Globus pallidus (tissue), 1 donor: ENCODE results near the gene FXN.
"Not testable (repeated sequence)": the region's sequence is repeated elsewhere in the genome, so short reads cannot be mapped to it uniquely, and the experiment has no call there.

ENCODE experiments used
- DNase-seq: peaks from one replicate; pipeline ENCODE4 v3.0.0-alpha.2; 2015; ENCODE audit warnings: low spot score

The FXN gene

DNA sequence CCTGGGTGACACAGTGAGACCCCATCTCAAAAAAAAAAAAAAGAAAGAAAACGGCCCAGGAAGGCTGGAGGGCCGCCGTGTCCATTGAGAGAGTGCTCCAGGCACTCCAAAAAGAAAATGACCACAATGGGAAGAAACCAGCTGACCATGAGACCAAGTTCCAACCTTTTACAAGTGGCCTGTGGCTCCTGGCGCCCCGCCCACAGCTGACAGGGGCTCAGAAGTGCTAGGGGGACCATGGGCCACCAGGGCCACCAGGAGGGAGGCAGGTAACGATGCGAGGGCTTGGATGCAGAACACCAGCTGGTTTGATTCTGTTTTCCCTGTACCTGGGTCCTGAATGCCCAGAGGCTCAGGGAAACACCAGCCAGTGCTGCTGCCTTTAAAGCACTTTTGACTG lies 34.6 kb downstream of the FXN start:
- DNase-seq, result no peak

DNA sequence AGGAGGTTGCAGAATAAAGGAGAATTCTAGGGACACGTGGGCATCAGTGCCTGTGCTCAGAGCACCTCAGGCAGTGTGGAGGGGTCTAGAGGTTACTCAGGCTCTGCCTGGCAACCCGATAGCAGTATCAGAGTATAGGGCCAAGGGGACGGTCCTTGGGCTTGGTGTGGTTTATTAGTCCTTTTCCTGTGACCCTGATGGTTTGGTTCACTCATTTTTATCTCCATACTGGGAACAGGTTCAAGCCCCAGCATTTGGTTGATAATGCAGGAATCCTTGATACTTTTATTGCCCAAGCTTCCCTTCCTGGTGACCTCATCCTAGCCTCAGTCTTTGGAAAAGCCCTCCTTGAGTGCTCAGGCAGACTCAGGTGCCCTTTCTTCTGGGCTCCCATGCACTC lies 35.5 kb downstream of the FXN start:
- no peak for DNase-seq

DNA sequence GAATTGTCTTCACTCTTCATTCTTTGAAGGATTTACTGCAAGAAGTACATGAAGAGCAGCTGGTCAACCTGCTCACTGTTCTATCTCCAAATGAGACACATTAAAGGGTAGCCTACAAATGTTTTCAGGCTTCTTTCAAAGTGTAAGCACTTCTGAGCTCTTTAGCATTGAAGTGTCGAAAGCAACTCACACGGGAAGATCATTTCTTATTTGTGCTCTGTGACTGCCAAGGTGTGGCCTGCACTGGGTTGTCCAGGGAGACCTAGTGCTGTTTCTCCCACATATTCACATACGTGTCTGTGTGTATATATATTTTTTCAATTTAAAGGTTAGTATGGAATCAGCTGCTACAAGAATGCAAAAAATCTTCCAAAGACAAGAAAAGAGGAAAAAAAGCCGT lies 37.6 kb downstream of the FXN start:
- no peak for DNase-seq

DNA sequence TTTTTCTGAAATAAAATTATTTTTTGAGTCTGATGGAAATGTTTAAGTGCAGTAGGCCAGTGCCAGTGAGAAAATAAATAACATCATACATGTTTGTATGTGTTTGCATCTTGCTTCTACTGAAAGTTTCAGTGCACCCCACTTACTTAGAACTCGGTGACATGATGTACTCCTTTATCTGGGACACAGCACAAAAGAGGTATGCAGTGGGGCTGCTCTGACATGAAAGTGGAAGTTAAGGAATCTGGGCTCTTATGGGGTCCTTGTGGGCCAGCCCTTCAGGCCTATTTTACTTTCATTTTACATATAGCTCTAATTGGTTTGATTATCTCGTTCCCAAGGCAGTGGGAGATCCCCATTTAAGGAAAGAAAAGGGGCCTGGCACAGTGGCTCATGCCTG lies 39.2 kb downstream of the FXN start:
- no peak for DNase-seq

DNA sequence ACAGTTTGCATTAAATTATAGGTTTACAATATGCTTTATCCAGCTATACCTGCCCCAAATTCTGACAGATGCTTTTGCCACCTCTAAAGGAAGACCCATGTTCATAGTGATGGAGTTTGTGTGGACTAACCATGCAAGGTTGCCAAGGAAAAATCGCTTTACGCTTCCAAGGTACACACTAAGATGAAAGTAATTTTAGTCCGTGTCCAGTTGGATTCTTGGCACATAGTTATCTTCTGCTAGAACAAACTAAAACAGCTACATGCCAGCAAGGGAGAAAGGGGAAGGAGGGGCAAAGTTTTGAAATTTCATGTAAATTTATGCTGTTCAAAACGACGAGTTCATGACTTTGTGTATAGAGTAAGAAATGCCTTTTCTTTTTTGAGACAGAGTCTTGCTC lies 41.0 kb downstream of the FXN start:
- no peak for DNase-seq

DNA sequence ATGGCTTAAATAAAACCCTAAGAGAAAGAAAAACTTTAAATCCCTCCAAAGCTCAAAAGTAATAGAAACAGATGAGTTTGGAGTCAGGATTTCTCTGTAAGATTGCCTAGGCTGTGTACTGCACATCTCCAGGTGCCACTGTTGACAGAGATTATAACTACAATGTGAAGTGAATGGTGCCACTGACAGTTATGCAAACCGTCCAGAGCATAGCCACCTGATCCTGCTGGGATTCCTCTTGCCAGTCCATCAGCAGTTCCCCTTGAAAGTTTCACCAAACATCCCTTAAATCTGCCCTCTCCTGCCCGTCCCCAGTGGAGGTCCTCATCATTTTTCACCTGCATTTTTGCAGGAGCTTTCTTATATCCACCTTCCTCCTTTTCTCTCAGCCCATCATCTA lies 42.5 kb downstream of the FXN start:
- no peak for DNase-seq

DNA sequence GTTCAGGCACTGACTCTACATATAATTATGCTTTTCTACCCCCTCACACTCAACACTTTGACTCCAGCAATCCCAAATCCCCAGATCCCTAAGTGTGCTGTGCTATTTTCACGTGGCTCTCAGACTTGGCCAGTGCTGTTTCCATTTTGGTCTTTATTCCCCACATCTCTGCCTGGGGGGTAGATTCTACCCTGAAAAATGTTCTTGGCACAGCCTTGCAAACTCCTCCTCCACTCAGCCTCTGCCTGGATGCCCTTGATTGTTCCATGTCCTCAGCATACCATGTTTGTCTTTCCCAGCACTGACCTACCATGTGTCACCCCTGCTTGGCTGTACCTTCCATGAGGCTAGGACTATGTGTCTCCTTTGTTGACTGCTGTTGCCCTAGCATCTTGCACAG lies 43.0 kb downstream of the FXN start:
- DNase-seq, result no peak

DNA sequence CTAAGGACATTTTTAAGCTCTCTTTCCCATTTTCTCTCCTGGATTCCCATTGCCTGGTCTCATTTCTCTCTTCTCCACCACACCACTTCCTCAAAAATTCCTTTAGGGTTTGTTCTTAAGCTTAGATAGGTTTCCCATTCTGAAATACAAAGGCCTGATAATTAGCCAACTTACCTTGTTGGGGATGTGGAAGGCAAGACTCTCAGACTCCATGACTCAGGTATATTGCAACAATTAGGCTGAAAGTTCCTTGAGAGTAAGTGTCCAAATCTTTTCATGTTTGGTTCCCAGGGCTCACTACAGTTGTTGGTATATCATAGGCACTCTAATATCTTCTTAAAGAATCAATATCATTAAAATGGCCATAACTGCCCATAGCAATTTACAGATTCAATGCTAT lies 43.6 kb downstream of the FXN start:
- no peak for DNase-seq

DNA sequence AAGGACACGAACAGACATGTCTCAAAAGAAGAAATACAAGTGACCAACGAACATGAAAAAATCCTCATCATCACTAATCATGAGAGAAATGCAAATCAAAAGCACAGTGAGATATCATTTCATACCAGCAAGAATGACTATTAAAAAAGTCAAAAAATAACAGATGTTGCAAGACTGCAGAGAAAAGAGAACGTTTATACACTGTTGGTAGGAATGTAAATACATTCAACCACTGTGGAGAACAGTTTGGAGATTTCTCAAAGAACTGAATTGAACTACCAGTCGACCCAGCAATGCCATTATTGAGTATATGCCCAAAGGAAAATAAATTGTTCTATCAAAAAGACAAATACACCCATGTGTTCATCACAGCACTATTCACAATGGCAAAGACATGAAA lies 45.7 kb downstream of the FXN start:
- DNase-seq, result no peak

DNA sequence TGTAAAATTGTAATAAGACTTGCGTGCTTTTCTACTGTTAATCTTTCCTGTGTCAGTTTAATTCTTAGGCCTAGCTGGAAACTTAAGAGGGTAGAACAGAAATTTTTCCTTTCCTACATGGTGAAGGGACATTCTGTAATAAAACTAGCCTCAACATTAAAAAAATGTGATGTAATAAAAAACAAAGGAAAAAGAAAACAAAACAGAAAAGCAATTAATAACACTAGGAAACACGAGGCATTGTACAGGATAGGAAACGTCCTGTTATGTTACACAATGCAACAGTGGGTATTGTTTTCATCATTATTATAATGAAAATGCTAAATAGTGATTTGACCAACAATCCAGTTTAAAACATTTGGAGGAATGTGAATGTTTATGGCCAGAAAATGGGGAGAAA lies 47.8 kb downstream of the FXN start:
- DNase-seq, result no peak

DNA sequence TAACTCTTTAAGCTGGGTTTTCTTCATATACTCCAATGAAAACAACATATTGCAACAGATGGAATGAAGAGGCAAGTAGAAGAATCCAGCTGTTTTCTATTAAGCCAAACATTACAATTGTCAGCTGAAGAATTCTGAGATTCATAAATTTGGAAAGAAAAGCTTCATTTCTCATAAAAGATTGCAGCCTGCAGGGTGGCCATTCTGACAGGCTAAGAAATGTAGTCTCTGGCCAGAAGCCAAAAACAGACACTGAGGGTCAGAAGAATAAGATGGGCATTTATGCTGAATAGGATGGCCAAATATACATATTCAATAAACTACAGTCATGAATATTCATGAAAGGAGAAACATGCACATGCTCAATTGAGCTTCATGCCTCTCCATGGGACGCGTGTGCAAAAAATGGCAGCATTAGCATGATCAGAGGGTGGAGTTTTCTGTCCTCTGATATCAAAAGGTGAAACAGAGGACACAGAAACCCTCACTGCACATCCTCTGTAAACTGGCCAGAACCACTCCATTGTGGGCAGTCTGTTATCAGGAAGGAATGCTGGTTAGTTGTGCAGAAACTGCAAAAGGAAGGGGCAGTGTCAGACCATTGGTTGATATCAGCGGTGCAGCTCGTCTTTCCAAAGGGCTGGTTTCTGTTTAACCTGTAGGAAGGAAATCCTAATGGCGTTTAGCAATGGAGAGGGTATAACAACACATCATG lies 50.2 kb downstream of the FXN start:
- no peak for DNase-seq

DNA sequence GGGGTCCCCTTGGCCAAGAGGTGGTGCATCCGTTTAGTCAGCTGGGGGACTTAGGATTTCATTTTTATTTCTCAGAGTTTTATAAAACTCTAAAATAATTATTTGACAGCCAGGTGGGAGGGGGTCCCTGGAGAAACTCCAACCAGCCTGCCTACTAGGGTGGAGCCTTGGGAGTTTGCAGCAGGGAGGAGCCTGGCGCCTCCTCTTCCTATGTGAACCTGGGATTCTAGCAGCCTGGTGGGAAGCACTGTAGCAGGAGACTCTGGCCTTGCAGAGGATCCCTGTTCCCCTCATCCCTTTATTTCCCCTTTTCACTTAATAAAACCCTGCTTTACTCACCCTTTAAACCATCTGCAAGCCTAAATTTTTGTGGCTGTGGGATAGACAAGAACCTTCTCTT lies 50.8 kb downstream of the FXN start:
- no peak for DNase-seq

DNA sequence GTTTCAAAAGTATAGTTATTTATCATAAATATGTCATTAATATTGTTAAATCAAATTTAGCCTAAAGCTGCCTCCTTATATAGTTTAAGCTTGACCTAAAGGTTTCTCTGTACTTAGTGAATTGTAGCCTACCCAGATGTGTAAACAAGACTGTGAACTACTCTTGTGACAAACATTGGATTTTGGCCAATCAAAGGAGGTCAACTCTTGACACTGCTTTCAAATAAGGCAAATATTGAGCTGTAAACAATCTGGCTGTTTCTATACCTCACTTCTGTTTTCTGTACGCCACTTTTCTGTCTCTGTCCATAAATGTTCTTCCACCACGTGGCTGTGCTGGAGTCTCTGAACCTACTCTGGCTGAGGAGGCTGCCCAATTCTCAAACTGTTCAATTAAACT lies 51.2 kb downstream of the FXN start:
- no peak for DNase-seq

DNA sequence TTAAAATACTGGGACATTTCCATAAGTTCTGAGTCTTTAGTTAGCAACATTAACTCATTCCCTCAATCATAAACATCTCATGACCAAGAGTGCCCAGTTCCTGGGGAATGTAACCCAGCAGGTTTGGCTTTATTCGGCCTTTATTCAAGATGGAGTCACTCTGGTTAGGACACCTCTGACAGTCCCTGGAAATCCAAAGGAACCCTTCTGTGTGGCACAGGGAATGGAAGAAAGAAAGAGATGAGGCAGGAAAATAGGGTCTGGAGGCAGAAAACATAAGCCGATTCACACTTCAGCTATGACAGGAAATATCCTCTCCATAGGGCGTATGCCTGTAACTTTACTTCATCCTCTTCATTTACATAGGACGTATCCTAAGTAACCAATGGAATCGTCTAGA lies 53.5 kb downstream of the FXN start:
- DNase-seq, result no peak

DNA sequence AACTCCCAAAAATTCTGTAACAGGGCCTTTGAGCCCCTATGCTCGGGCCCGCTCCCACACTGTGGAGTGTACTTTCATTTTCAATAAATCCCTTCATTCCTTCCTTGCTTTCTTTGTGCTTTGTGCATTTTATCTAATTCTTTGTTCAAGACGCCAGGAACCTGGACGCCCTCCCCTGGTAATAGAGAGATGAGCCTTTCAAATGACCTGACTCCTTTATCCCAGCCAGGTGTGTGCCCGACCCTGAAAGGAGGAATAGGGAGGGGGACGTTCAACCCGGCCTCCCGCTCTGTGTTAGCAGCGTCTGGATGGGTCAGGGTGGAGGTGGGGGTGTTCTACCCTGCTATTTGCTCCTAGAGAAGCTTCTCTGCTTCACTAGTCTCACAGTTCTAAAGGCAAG lies 53.9 kb downstream of the FXN start:
- DNase-seq, result no peak

DNA sequence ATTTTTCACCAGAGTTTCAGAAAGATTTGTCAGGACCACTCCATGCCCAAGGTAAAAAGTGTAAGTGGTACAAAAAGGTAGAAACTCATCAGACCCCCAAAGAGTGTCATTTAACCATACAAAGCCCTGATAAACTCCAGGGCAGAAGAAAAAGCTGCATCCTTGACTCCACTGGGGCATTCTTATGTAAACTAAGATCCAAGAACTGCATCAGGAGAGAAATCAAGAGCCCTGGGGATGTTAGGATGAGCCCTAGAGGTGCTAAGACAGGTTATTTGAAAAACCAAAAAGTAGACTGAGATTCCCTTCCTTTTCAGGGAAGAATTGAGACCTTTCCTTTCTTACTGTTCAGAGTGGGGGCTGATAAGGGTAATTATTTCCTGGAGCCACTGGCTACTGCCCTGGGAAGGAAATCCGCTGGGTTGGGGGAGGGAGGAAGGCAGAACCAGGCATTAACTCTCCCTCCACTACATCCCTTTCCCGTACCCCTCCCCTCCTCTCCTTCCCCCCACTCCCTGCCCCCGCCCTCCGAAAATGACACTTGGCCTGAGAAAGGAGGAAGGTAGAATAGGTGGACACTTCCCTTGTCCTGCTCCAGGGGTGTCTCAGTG lies 54.7 kb downstream of the FXN start:
- no peak for DNase-seq

DNA sequence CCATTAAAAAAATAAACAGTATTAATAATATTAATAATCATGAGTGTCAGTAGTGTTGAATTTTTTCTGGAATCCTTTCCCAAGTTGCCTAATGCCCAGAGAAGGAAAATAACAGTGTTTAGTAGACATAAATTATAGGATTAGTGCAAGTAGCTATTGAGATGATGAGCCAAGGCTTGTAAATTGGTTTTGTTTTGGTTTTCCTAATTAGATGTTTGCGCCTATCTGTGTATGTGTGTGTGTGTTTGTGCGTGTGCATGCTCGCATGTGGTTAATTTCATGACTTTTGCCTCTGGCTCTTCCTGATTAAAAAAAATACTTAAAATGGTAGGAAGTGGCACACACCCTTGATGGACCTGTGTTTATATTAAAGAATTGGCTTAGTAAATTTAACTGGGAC lies 55.4 kb downstream of the FXN start:
- no peak for DNase-seq

DNA sequence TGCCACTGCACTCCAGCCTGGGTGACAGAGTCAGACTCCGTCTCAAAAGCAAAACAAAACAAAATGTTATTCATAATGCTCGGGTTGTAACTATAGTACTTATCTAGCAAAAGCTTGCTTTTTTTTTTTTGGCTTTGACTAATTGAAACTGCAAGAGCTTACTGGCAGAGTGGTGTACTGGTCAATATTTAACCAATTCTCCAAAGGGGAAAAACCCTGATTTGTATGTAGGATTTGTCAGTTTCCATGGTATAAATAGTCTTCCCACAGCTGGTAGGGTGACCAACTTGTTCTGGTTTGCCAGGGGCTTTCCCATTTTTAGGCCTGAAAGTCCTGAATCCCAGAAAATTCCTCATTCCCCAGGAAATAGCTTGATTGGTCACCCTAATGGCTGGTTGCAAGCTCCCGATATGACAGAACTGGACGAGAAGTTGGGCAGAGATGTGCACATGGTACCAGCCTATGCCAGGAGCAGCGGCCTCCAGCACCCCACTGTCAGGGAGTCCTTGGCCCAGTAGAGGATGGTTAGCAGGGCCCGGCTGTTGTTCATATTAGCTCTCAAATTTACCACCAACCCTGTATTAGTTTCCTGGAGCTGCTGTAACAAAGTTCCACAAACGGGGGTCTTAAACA lies 58.0 kb downstream of the FXN start:
- no peak for DNase-seq

DNA sequence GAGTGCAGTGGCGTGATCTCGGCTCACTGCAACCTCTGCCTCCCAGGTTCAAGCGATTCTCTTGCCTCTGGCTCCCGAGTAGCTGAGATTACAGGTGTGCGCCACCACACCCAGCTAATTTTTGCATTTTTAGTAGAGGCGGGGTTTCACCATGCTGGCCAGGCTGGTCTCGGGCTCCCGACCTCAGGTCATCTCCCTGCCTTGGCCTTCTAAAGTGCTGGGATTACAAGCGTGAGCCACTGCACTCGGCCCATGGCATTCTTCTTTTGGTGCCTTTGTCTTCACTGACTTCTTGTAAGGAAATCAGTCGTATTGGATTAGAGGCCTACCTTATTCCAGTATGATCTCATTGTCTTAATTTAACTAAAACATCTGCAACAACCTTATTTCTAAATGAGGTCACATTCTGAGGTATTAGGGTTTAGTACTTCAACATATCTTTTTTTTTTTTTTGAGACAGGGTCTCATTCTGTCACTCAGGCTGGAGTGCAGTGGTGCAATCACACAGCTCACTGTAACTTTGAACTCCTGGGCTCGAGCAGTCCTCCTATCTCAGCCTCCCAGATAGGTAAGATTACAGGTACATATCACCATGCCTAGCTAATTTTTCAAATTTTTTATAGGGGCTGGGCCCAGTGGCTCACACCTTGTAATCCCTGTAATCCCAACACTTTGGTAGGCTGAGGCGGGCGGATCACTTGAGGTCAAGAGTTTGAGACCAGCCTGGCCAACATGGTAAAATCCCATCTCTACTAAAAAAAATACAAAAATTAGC lies 59.0 kb downstream of the FXN start:
- not testable (repeated sequence) for DNase-seq

DNA sequence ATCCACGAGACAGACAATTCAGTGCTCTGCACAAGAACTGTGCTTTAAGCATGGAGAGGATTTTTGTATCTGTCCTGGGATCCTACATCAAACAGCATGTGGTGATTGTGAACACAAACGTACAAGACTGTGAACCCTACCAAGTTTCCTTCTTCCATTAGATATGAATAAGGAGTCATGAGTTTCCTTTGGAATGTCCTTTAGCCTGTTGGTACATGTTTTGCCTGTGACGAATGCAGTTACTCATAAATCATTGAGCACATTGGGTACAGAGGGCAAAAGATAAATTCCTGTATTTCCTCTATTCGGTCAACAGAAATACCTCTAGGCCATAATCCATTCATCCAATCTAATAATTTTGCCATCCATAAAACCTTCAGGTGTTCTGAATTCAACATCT lies 61.5 kb downstream of the FXN start:
- no peak for DNase-seq

DNA sequence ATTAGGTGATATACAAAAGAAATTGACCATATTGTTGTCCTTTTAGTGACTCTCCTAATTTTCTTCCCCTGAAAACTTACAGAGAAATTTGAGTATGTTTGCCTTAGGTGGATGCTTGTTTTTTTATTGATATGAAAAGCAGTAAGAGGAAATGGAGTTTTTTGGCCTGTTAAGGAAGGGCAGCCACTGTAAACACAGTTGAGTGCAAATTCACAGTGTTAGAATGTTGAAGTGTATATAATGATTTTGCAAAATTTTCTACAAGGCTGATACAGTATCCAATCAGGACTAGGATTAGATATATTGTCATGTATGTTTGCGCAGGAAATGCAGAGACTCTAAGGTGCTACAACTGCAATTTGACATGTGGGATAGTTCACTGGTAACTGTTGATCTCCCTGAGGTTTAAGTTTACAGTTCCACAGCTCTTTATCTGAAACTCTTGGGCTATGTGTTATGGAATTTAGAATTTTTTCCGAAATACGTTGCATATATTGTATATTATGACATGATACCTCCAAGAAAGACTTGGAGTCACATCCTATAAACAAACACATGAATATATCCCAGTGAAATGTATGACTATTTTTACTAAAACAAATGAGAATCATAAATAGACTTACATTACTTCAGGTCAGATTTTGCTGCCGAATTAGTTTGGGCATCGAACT lies 62.5 kb downstream of the FXN start:
- no peak for DNase-seq

DNA sequence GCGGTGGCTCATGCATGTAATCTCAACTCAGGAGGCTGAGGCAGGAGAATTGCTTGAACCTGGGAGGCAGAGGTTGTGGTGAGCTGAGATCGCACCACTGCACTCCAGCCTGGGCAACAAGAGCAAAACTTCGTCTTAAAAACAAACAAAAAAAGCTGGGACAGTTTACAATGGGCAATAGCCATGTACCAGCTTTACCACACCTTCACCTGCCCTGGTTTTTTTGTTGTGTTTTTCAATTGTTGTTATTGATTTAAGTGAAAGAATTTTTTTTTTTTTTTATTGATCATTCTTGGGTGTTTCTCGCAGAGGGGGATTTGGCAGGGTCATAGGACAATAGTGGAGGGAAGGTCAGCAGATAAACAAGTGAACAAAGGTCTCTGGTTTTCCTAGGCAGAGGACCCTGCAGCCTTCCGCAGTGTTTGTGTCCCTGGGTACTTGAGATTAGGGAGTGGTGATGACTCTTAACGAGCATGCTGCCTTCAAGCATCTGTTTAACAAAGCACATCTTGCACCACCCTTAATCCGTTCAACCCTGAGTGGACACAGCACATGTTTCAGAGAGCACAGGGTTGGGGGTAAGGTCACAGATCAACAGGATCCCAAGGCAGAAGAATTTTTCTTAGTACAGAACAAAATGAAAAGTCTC lies 67.9 kb downstream of the FXN start:
- not testable (repeated sequence) for DNase-seq
